GM23338 (cell line): ENCODE results near the gene NXN. TPM values are rescaled to one million over a fixed set of nuclear protein-coding genes. Genes with fewer than 3 reads are reported as not detected.
A peak's percentile ranks its signal among the peaks of the same experiment; 100 is the strongest.
"Not testable (repeated sequence)": the region's sequence is repeated elsewhere in the genome, so short reads cannot be mapped to it uniquely, and the experiment has no call there.

Source experiments
- ATAC-seq: fragments of 200-7000 bp; cut with Tn5 transposase; 3 replicates; pipeline ENCODE4 v1.9.1; 2020
- DNase-seq: peaks from one replicate; pipeline ENCODE4 v3.0.0-alpha.2; 2015; ENCODE audit warnings: low spot score
- H2AFZ ChIP-seq: fragments of 200-600 bp; sonication (generic); 2 replicates; pipeline ENCODE4 v1.8.0; 2016; ENCODE audit warnings: antibody characterized with exemption, mild to moderate bottlenecking, moderate library complexity
- H3F3A ChIP-seq: fragments of 200-600 bp; sonication (generic); replicated peaks from 2 replicates; pipeline ENCODE4 v1.8.0; 2017; ENCODE audit warnings: antibody characterized with exemption, mixed run types, low read depth
- H3K27ac ChIP-seq: fragments of 200-600 bp; sonication (generic); 2 replicates; pipeline ENCODE4 v1.6.1; 2016; ENCODE audit warnings: low read depth
- H3K27me3 ChIP-seq: fragments of 200-600 bp; sonication (generic); 2 replicates; pipeline ENCODE4 v1.8.0; 2016; ENCODE audit warnings: mild to moderate bottlenecking, mixed run types, moderate library complexity; ENCODE audit not compliant: insufficient read depth
- H3K36me3 ChIP-seq: fragments of 200-600 bp; sonication (generic); 2 replicates; pipeline ENCODE4 v1.8.0; 2016; ENCODE audit warnings: mild to moderate bottlenecking; ENCODE audit not compliant: insufficient read depth
- H3K4me1 ChIP-seq: fragments of 200-600 bp; sonication (generic); 2 replicates; pipeline ENCODE4 v1.8.0; 2016; ENCODE audit warnings: mild to moderate bottlenecking, moderate library complexity; ENCODE audit not compliant: insufficient read depth
- H3K4me2 ChIP-seq: fragments of 200-600 bp; sonication (generic); 2 replicates; pipeline ENCODE4 v1.7.1; 2017; ENCODE audit warnings: mixed run types
- H3K4me3 ChIP-seq: fragments of 200-600 bp; sonication (generic); 2 replicates; pipeline ENCODE4 v1.6.1; 2016; ENCODE audit warnings: mixed run types
- H3K79me2 ChIP-seq: fragments of 200-600 bp; sonication (generic); replicated peaks from 2 replicates; pipeline ENCODE4 v1.8.0; 2017; ENCODE audit warnings: mild to moderate bottlenecking; ENCODE audit not compliant: insufficient read depth
- H3K9me2 ChIP-seq: fragments of 200-600 bp; sonication (generic); 2 replicates; pipeline ENCODE4 v1.8.0; 2017; ENCODE audit not compliant: insufficient read depth
- H4K20me1 ChIP-seq: fragments of 200-600 bp; sonication (generic); replicated peaks from 2 replicates; pipeline ENCODE4 v1.8.0; 2017; ENCODE audit warnings: mild to moderate bottlenecking; ENCODE audit not compliant: insufficient read depth
- H3K27ac Mint-ChIP-seq: 2 replicates; pipeline ENCODE4 v1.8.0; 2020; ENCODE audit warnings: inconsistent platforms, mild to moderate bottlenecking, moderate library complexity, mixed read lengths
- H3K27me3 Mint-ChIP-seq: 3 replicates; pipeline ENCODE4 v1.8.0; 2022; ENCODE audit warnings: low read depth, mild to moderate bottlenecking, moderate library complexity, mixed read lengths, inconsistent platforms; ENCODE audit not compliant: insufficient read depth, poor library complexity
- H3K36me3 Mint-ChIP-seq: 3 replicates; pipeline ENCODE4 v1.8.0; 2021; ENCODE audit warnings: low read depth, mild to moderate bottlenecking, inconsistent platforms, moderate library complexity, mixed read lengths
- H3K4me1 Mint-ChIP-seq: 3 replicates; pipeline ENCODE4 v1.8.0; 2020; ENCODE audit warnings: mild to moderate bottlenecking, inconsistent platforms, mixed read lengths
- H3K4me3 Mint-ChIP-seq: 3 replicates; pipeline ENCODE4 v1.8.0; 2021; ENCODE audit warnings: moderate library complexity, mild to moderate bottlenecking, inconsistent platforms, mixed read lengths
- H3K9me3 Mint-ChIP-seq: 3 replicates; pipeline ENCODE4 v1.8.0; 2020; ENCODE audit warnings: moderate library complexity, mild to moderate bottlenecking, inconsistent platforms, mixed read lengths
- CREB1 ChIP-seq: fragments of 250-450 bp; sonication (Bioruptor Pico); IDR thresholded peaks from 2 replicates; pipeline ENCODE4 v1.5.0; 2020; ENCODE audit warnings: low read depth, mild to moderate bottlenecking, moderate library complexity
- EZH2 ChIP-seq: fragments of 200-600 bp; sonication (generic); IDR thresholded peaks from one replicate; pipeline ENCODE4 v1.8.0; 2017; ENCODE audit warnings: antibody characterized with exemption, mild to moderate bottlenecking, low read depth; ENCODE audit not compliant: unreplicated experiment
- EZH2phosphoT487 ChIP-seq: fragments of 200-600 bp; sonication (generic); IDR thresholded peaks from one replicate; pipeline ENCODE4 v1.8.1; 2018; ENCODE audit warnings: antibody characterized with exemption; ENCODE audit not compliant: unreplicated experiment
- JUNB ChIP-seq: IDR thresholded peaks from one replicate; pipeline ENCODE4 v1.6.1; 2016; ENCODE audit warnings: antibody characterized with exemption; ENCODE audit not compliant: unreplicated experiment
- NANOG ChIP-seq: IDR thresholded peaks from 2 replicates; pipeline ENCODE4 v1.6.1; 2016; ENCODE audit warnings: antibody characterized with exemption, borderline replicate concordance
- POLR2AphosphoS5 ChIP-seq: IDR thresholded peaks from 2 replicates; pipeline ENCODE4 v1.6.1; 2016; ENCODE audit warnings: antibody characterized with exemption, low read depth
- ZNF114 ChIP-seq: fragments of 250-450 bp; sonication (Bioruptor Pico); IDR thresholded peaks from 2 replicates; pipeline ENCODE4 v1.5.0; 2020; ENCODE audit warnings: mild to moderate bottlenecking, moderate library complexity
- polyA plus RNA-seq: library from polyadenylated mRNA; unstranded; fragments of >200 nt; fragmentation: Nextera tagmentation; extraction: Ambion mirVana; gene quantifications from 2 replicates; pipeline ENCODE4 v1.2.1, GENCODE V29; 2016
- total RNA-seq: library from RNA; depleted of rRNA; stranded (reverse); fragments of >200 nt; shearing (Covaris generic); gene quantifications from 2 replicates; pipeline ENCODE4 v1.2.3, GENCODE V29; 2014
- TF ChIP-seq, protein P1 (sequence below), 2 experiments: fragments of 200-600 bp in 1 of 2; sonication (generic) in 1 of 2; conservative IDR thresholded peaks; 2 replicates each; pipeline versions ENCODE4 v1.5.1 to v1.6.1; 2016 to 2017; ENCODE audit warnings: antibody characterized with exemption in 2 of 2, low read depth in 2 of 2, mild to moderate bottlenecking in 2 of 2, moderate library complexity in 1 of 2
- TF ChIP-seq, protein P2 (sequence below): fragments of 250-450 bp; sonication (Bioruptor Pico); IDR thresholded peaks from 2 replicates; pipeline ENCODE4 v1.5.0; 2020; ENCODE audit warnings: mild to moderate bottlenecking, moderate library complexity

Gene NXN
- total and polyA plus RNA-seq, 2 experiments from 2014 or later = 31.8 to 105 TPM

DNA sequence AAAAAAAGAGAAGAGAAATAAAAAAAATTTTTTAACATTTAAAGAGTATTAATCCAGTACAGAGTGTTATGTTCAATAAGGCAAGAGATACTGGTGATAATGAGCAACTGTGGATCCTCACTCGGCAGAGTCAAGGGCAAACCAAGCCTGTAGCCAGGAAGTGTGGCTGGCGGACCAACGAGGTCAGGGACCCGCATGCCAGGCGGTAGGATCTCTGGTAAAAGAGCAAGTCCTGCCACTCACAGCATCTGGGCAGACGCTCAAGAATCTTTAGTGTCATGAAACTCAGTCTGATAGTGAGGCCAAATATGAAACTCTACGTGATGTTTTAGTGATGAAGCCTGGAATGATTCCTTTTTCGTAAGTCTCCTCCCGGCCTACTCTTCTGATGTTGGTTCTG, 219.2 kb downstream of the NXN start (continued):
- TF ChIP-seq, protein P1, sequence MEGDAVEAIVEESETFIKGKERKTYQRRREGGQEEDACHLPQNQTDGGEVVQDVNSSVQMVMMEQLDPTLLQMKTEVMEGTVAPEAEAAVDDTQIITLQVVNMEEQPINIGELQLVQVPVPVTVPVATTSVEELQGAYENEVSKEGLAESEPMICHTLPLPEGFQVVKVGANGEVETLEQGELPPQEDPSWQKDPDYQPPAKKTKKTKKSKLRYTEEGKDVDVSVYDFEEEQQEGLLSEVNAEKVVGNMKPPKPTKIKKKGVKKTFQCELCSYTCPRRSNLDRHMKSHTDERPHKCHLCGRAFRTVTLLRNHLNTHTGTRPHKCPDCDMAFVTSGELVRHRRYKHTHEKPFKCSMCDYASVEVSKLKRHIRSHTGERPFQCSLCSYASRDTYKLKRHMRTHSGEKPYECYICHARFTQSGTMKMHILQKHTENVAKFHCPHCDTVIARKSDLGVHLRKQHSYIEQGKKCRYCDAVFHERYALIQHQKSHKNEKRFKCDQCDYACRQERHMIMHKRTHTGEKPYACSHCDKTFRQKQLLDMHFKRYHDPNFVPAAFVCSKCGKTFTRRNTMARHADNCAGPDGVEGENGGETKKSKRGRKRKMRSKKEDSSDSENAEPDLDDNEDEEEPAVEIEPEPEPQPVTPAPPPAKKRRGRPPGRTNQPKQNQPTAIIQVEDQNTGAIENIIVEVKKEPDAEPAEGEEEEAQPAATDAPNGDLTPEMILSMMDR (conservative IDR thresholded peaks at IDR 0.05; ENCODE audit: low read depth in 2 of 2) = no peak
- TF ChIP-seq CREB1 (CRISPR knock-in tag) (no peak), NANOG (no peak), POLR2AphosphoS5 (no peak), ZNF114 (CRISPR knock-in tag) (no peak), EZH2phosphoT487 (no peak), JUNB (no peak), EZH2 (no peak)
- TF ChIP-seq, protein P2, sequence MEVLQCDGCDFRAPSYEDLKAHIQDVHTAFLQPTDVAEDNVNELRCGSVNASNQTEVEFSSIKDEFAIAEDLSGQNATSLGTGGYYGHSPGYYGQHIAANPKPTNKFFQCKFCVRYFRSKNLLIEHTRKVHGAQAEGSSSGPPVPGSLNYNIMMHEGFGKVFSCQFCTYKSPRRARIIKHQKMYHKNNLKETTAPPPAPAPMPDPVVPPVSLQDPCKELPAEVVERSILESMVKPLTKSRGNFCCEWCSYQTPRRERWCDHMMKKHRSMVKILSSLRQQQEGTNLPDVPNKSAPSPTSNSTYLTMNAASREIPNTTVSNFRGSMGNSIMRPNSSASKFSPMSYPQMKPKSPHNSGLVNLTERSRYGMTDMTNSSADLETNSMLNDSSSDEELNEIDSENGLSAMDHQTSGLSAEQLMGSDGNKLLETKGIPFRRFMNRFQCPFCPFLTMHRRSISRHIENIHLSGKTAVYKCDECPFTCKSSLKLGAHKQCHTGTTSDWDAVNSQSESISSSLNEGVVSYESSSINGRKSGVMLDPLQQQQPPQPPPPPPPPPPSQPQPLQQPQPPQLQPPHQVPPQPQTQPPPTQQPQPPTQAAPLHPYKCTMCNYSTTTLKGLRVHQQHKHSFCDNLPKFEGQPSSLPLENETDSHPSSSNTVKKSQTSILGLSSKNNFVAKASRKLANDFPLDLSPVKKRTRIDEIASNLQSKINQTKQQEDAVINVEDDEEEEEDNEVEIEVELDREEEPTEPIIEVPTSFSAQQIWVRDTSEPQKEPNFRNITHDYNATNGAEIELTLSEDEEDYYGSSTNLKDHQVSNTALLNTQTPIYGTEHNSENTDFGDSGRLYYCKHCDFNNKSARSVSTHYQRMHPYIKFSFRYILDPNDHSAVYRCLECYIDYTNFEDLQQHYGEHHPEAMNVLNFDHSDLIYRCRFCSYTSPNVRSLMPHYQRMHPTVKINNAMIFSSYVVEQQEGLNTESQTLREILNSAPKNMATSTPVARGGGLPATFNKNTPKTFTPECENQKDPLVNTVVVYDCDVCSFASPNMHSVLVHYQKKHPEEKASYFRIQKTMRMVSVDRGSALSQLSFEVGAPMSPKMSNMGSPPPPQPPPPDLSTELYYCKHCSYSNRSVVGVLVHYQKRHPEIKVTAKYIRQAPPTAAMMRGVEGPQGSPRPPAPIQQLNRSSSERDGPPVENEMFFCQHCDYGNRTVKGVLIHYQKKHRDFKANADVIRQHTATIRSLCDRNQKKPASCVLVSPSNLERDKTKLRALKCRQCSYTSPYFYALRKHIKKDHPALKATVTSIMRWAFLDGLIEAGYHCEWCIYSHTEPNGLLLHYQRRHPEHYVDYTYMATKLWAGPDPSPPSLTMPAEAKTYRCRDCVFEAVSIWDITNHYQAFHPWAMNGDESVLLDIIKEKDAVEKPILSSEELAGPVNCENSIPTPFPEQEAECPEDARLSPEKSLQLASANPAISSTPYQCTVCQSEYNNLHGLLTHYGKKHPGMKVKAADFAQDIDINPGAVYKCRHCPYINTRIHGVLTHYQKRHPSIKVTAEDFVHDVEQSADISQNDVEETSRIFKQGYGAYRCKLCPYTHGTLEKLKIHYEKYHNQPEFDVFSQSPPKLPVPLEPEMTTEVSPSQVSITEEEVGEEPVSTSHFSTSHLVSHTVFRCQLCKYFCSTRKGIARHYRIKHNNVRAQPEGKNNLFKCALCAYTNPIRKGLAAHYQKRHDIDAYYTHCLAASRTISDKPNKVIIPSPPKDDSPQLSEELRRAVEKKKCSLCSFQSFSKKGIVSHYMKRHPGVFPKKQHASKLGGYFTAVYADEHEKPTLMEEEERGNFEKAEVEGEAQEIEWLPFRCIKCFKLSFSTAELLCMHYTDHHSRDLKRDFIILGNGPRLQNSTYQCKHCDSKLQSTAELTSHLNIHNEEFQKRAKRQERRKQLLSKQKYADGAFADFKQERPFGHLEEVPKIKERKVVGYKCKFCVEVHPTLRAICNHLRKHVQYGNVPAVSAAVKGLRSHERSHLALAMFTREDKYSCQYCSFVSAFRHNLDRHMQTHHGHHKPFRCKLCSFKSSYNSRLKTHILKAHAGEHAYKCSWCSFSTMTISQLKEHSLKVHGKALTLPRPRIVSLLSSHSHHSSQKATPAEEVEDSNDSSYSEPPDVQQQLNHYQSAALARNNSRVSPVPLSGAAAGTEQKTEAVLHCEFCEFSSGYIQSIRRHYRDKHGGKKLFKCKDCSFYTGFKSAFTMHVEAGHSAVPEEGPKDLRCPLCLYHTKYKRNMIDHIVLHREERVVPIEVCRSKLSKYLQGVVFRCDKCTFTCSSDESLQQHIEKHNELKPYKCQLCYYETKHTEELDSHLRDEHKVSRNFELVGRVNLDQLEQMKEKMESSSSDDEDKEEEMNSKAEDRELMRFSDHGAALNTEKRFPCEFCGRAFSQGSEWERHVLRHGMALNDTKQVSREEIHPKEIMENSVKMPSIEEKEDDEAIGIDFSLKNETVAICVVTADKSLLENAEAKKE (CRISPR knock-in tag) = no peak

DNA sequence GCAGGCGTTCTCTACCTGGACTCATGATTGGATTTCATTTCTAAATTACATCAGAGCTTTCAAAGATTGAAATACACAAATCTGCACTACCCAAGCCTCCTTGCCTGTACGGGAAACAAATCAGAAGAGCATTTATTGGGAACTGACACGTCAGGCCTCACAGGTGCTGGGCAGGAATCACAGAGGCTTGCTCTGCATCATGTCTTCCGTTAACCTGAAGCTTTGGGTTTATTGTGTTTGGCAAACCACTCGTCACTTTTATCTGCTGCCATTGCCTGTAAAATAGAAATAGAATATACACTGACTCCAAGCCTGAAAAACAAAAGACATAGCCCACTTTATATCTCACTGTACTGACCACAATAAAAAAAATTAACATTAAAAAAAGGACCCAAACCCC, 219.6 kb downstream of the NXN start:
- H3K36me3 Mint-ChIP-seq = peaks cover 76% of the 10 kb centered on the region
- Histone ChIP-seq H3K4me1 (no peaks in the 10 kb centered on the region), H3K4me2 (no peak overlapping the region), H3K36me3 (peaks cover 24% of the 10 kb centered on the region), H3K79me2 (no peaks in the 10 kb centered on the region), H3F3A (no peaks in the 10 kb centered on the region), H4K20me1 (no peaks in the 10 kb centered on the region), H3K27ac (no peak overlapping the region), H2AFZ (no peak overlapping the region), H3K9me2 (no peaks in the 10 kb centered on the region), H3K27me3 (no peaks in the 10 kb centered on the region), H3K4me3 (no peak overlapping the region)
- DNase-seq (no peak), ATAC-seq (no peak)
- H3K27me3 Mint-ChIP-seq = peaks cover 6% of the 10 kb centered on the region
- H3K27ac Mint-ChIP-seq = no peak overlapping the region
- peaks cover 12% of the 10 kb centered on the region for H3K4me1 Mint-ChIP-seq
- H3K4me3 Mint-ChIP-seq = no peak overlapping the region
- no peaks in the 10 kb centered on the region; the same call in 2 of the 3 replicates for H3K9me3 Mint-ChIP-seq
- TF ChIP-seq CREB1 (CRISPR knock-in tag) = no peak

DNA sequence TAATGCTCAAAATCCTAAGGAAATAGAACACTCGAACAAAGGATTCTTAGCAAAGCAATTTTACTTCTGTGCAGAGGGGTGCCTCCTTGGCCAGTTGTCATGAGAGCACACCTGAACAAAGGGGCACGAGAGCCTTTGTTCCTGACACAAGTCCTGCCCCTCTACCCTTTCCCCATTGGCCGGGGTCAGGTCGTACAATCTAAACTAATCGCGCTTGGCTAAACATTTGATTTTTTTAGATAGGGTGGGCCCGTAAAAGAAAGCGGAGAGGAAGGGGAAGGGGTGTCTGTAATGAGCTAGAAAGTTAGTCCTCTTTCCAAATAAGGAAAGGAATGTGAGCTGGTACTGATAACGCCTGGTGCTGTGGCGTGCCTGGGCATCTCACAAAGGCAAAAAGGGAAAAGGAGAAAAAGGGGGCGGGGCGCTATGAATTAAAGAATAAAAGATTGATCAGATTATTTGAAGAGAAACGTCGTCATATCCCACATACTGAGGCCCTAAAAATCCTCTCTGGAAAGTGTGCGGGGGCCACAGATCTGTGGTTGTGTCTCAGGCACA, 223.5 kb downstream of the NXN start:
- not testable (repeated sequence) for H3K4me2 ChIP-seq, H4K20me1 ChIP-seq, H3K79me2 ChIP-seq, H3K4me1 ChIP-seq, H3F3A ChIP-seq, ATAC-seq, H3K9me2 ChIP-seq, H2AFZ ChIP-seq, H3K4me3 Mint-ChIP-seq, H3K27me3 ChIP-seq, H3K4me3 ChIP-seq
- Histone ChIP-seq H3K27ac (peak overlapping the region; percentile 83), H3K36me3 (0 out of 2 replicates have a peak, but pooled peaks cover 14% of the 10 kb centered on the region)
- Mint-ChIP-seq H3K4me1 (peaks cover 16% of the 10 kb centered on the region), H3K36me3 (peaks cover 60% of the 10 kb centered on the region), H3K27ac (peak overlapping the region; percentile 86), H3K9me3 (peaks cover 12% of the 10 kb centered on the region; the same call in 2 of the 3 replicates), H3K27me3 (peaks cover 24% of the 10 kb centered on the region)
- peak; percentile 43 for DNase-seq
